ENCODE data around the gene TUBGCP5. TPM values are rescaled to one million over a fixed set of nuclear protein-coding genes. Genes with fewer than 3 reads are reported as not detected.

The TUBGCP5 gene
- total RNA-seq, 2 experiments from 2014 or later: 11.6 to 12.3 TPM

- no peak for DNase-seq
- CTCF ChIA-PET: no interaction called here
- Mint-ChIP-seq H3K4me1 (ENCODE audit: low read depth) (no peaks in the 10 kb centered on the region), H3K4me3 (no peak overlapping the region), H3K27me3 (ENCODE audit: low read depth) (peaks cover 3% of the 10 kb centered on the region), H3K36me3 (ENCODE audit: low read depth) (peaks cover 4% of the 10 kb centered on the region), H3K9me3 (no peaks in the 10 kb centered on the region), H3K27ac (no peak overlapping the region)
- intact Hi-C loops (cut with micrococcal nuclease): no loop called here
These were observed 72.1 kb downstream of the TUBGCP5 start for GRCh38 chr15:22967084-22967770.

DNA sequence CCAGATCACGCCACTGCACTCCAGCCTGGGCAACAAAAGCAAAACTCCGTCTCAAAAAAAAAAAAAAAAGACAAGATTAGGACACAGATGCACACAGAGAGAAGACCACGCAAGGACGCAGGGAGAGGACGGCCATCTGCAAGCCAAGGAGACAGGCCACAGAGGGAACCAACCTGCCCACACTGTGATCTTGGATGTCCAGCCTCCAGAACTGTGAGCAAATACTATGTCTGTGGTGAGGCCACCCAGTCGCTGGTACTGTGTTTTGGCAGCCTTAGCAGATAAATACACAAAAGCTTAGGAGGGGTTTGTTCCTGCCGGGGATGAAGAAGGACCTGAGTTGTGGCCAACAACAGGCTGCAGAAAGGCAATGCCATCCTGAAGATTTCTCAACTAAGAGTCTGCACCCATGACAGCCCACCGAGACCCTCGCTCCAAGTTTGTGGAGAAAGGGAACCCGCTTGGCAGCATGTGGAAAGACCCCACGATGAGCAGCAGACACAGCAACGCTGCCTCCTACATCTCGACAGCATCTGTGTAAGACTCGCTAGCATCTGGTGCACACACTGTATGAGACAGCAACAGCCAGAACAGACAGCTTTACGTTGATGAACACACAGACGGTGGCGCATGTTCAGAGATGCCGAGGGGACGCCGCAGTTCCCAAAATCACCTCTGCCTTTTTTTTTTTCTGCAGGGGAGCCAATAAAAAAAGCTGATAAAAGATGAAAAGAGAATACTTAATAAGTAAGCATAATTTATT, 72.9 kb downstream of the TUBGCP5 start:
- intact Hi-C loops (cut with micrococcal nuclease): no loop called here
- CTCF ChIA-PET: no interaction called here
- Mint-ChIP-seq H3K27me3 (ENCODE audit: low read depth) (peaks cover 3% of the 10 kb centered on the region), H3K4me1 (ENCODE audit: low read depth) (no peaks in the 10 kb centered on the region), H3K36me3 (ENCODE audit: low read depth) (peaks cover 4% of the 10 kb centered on the region), H3K9me3 (no peaks in the 10 kb centered on the region), H3K4me3 (no peak overlapping the region), H3K27ac (no peak overlapping the region)
- DNase-seq: no peak

GRCh38 chr15:22963641-22964040, 75.7 kb downstream of the TUBGCP5 start:
- intact Hi-C loops (cut with micrococcal nuclease): no loop called here
- Mint-ChIP-seq H3K27ac (no peak overlapping the region), H3K27me3 (ENCODE audit: low read depth) (no peaks in the 10 kb centered on the region), H3K4me1 (ENCODE audit: low read depth) (no peaks in the 10 kb centered on the region), H3K4me3 (no peak overlapping the region), H3K36me3 (ENCODE audit: low read depth) (peaks cover 3% of the 10 kb centered on the region), H3K9me3 (no peaks in the 10 kb centered on the region)
- CTCF ChIA-PET: no interaction called here
- no peak for DNase-seq

- CTCF ChIA-PET: no interaction called here
- intact Hi-C loops (cut with micrococcal nuclease): no loop called here
- DNase-seq: no peak
- no peak overlapping the region for H3K4me3 Mint-ChIP-seq
- H3K36me3 Mint-ChIP-seq (ENCODE audit: low read depth): no peaks in the 10 kb centered on the region
- H3K4me1 Mint-ChIP-seq (ENCODE audit: low read depth): no peaks in the 10 kb centered on the region
- no peaks in the 10 kb centered on the region for H3K9me3 Mint-ChIP-seq
- H3K27me3 Mint-ChIP-seq (ENCODE audit: low read depth): no peaks in the 10 kb centered on the region
- H3K27ac Mint-ChIP-seq: no peak overlapping the region
These were observed 76.8 kb downstream of the TUBGCP5 start for GRCh38 chr15:22962611-22963010.

DNA sequence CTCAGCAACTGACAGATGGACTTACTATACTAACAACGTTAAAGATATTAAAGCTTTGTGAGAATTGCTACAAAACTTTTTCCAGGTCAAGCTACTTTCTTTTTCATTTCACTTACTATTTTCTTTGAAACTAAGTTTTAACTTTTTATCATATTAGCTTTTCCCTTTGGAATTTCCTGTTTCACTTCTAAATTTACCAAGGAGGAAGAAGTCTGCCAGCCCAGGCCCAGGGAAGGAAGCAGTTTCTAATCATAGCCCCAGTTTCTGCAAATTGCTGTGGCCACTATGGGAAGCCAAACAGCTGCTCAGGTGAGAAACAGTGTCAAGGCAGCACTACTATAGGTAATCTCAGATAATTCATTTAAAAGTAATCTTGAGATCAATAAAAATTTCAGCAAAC, 77.6 kb downstream of the TUBGCP5 start:
- no peaks in the 10 kb centered on the region for H3K4me1 Mint-ChIP-seq (ENCODE audit: low read depth)
- H3K9me3 Mint-ChIP-seq: no peaks in the 10 kb centered on the region
- no peak overlapping the region for H3K27ac Mint-ChIP-seq
- intact Hi-C loops (cut with micrococcal nuclease): no loop called here
- no peaks in the 10 kb centered on the region for H3K36me3 Mint-ChIP-seq (ENCODE audit: low read depth)
- H3K4me3 Mint-ChIP-seq: no peak overlapping the region
- H3K27me3 Mint-ChIP-seq (ENCODE audit: low read depth): no peaks in the 10 kb centered on the region
- CTCF ChIA-PET: no interaction called here
- no peak for DNase-seq

DNA sequence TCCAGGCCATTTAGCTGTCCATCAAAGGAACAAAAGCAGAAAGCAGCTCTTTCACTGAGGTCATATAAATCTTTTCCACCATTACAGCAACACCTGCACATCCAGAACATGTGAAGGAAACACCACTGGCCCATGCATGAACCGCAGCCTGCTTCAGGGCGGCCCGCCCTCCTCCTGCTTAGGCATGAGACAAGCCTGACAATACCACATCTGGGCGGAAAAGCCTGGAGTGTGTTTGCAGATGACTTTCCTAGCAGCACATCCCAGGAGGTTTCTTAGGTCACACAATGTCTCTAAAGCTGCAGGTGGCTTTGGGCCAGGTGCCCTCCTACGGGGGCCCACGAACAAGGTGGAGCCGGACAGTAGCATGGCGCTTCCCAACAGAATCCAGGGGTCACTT, 78.8 kb downstream of the TUBGCP5 start:
- no peaks in the 10 kb centered on the region for H3K4me1 Mint-ChIP-seq (ENCODE audit: low read depth)
- no peak for DNase-seq
- no peak overlapping the region for H3K4me3 Mint-ChIP-seq
- CTCF ChIA-PET: no interaction called here
- H3K27me3 Mint-ChIP-seq (ENCODE audit: low read depth): no peaks in the 10 kb centered on the region
- intact Hi-C loops (cut with micrococcal nuclease): no loop called here
- H3K27ac Mint-ChIP-seq: no peak overlapping the region
- no peaks in the 10 kb centered on the region for H3K9me3 Mint-ChIP-seq
- no peaks in the 10 kb centered on the region for H3K36me3 Mint-ChIP-seq (ENCODE audit: low read depth)

GRCh38 chr15:22960126-22960525, 79.2 kb downstream of the TUBGCP5 start:
- CTCF ChIA-PET: no interaction called here
- intact Hi-C loops (cut with micrococcal nuclease): no loop called here
- Mint-ChIP-seq H3K9me3 (no peaks in the 10 kb centered on the region), H3K27me3 (ENCODE audit: low read depth) (no peaks in the 10 kb centered on the region), H3K27ac (no peak overlapping the region), H3K4me1 (ENCODE audit: low read depth) (no peaks in the 10 kb centered on the region), H3K4me3 (no peak overlapping the region), H3K36me3 (ENCODE audit: low read depth) (no peaks in the 10 kb centered on the region)
- DNase-seq: no peak

DNA sequence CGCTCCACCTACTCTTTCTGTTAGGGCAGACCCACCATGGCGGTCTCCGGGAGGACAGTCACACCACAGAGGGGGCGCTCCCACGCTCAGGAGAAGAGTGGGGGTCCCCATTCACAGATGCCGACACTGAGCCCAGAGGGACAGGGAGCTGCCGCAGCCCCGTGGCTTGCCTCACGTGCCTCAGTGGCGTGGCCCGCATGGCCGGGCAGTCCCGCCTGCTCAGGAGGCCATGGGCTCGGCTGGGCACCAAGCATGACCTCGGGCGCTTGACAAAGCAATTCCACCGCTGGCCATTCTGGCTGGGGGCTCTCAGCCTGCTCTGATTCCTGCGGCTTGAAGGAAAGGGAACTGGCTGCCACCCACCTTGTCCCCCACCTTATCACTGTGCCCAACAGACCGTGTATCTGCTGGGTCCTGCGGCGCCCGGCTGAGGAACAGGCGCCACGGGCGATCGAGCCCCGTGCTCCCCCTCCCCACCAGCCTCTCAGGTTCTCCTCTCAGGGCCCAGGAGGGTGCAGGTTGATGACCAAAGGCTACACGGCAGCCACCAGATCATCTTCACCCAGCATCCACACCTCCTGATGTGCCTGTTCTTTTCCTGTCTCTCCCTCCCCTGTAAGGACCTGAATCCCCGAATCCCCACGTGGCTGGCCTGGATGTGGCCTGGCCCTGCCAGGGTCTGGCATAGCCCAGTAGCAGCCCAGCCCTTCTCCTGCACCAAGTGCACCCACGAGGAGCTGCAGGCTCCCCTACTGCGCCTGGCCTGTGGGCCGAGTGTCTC, 79.9 kb downstream of the TUBGCP5 start:
- no peak for DNase-seq
- Mint-ChIP-seq H3K4me3 (no peak overlapping the region), H3K4me1 (ENCODE audit: low read depth) (no peaks in the 10 kb centered on the region), H3K36me3 (ENCODE audit: low read depth) (no peaks in the 10 kb centered on the region), H3K27me3 (ENCODE audit: low read depth) (no peaks in the 10 kb centered on the region), H3K27ac (no peak overlapping the region), H3K9me3 (no peaks in the 10 kb centered on the region)
- CTCF ChIA-PET: no interaction called here
- intact Hi-C loops (cut with micrococcal nuclease): no loop called here

DNA sequence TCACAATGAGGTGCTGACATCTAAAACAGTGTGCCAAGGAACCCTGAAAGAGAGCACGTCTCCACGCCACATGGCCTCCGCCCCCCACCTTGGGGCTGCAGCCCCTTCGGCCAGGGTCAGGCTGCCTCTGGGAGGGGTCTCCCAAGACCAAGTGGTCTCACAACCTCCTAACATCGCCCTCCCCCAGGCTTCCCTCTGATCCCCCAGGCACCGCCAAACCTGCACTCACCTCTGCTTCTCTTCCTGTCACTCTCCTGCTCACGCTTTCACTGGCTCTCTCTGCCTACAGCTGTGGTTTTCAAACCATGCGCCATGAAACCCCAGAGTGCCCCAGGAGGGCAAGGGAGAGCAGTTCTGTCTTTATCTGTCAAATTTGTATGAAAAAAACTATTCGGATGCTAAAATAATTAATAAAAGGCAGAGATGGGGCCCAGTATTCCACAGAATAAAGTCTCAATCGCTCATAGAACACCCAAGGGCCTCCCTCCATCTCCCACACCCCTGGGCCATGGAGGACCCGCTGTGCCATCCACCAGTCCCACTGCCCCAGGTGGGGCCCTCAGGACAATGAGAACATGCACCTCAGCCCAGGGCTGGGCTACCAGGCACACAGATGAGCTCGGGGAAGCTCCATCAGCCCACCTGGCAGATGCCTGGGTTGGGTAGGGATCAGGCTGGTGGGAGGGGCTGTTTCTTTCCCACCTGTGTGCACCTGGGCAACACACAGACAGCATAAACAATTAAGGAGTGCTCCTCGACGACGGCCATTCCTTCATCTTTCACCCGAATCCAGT, 80.7 kb downstream of the TUBGCP5 start:
- H3K27ac Mint-ChIP-seq: no peak overlapping the region
- no peaks in the 10 kb centered on the region for H3K36me3 Mint-ChIP-seq (ENCODE audit: low read depth)
- CTCF ChIA-PET: no interaction called here
- H3K4me1 Mint-ChIP-seq (ENCODE audit: low read depth): no peaks in the 10 kb centered on the region
- H3K9me3 Mint-ChIP-seq: no peaks in the 10 kb centered on the region
- H3K27me3 Mint-ChIP-seq (ENCODE audit: low read depth): no peaks in the 10 kb centered on the region
- H3K4me3 Mint-ChIP-seq: no peak overlapping the region
- no peak for DNase-seq
- intact Hi-C loops (cut with micrococcal nuclease): no loop called here

DNA sequence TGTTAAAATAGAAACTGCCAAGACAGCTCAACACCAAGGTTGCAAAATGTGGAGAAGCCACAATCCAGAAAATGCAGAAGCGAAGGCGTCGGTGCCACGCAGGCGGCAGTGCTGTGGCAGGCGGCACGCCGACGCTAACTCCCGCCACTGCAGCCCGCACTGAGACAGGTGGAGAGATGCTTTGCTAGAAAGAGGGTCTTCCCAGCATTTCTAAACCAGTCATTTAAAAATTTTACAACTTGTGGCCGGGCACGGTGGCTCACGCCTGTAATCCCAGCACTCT, 82.5 kb downstream of the TUBGCP5 start:
- CTCF ChIA-PET: no interaction called here
- Mint-ChIP-seq H3K27ac (no peak overlapping the region), H3K27me3 (ENCODE audit: low read depth) (no peaks in the 10 kb centered on the region), H3K36me3 (ENCODE audit: low read depth) (no peaks in the 10 kb centered on the region), H3K4me1 (ENCODE audit: low read depth) (no peaks in the 10 kb centered on the region), H3K4me3 (no peak overlapping the region), H3K9me3 (no peaks in the 10 kb centered on the region)
- DNase-seq: no peak
- intact Hi-C loops (cut with micrococcal nuclease): no loop called here

GRCh38 chr15:22956257-22956977, 83.0 kb downstream of the TUBGCP5 start:
- H3K27ac Mint-ChIP-seq: no peak overlapping the region
- intact Hi-C loops (cut with micrococcal nuclease): no loop called here
- H3K27me3 Mint-ChIP-seq (ENCODE audit: low read depth): no peaks in the 10 kb centered on the region
- H3K9me3 Mint-ChIP-seq: no peaks in the 10 kb centered on the region
- no peak for DNase-seq
- H3K4me3 Mint-ChIP-seq: no peak overlapping the region
- CTCF ChIA-PET: no interaction called here
- no peaks in the 10 kb centered on the region for H3K4me1 Mint-ChIP-seq (ENCODE audit: low read depth)
- H3K36me3 Mint-ChIP-seq (ENCODE audit: low read depth): no peaks in the 10 kb centered on the region

GRCh38 chr15:22955544-22956119, 83.7 kb downstream of the TUBGCP5 start:
- no peak overlapping the region for H3K27ac Mint-ChIP-seq
- no peaks in the 10 kb centered on the region for H3K9me3 Mint-ChIP-seq
- H3K4me1 Mint-ChIP-seq (ENCODE audit: low read depth): no peaks in the 10 kb centered on the region
- H3K36me3 Mint-ChIP-seq (ENCODE audit: low read depth): no peaks in the 10 kb centered on the region
- DNase-seq: no peak
- intact Hi-C loops (cut with micrococcal nuclease): no loop called here
- CTCF ChIA-PET: no interaction called here
- no peaks in the 10 kb centered on the region for H3K27me3 Mint-ChIP-seq (ENCODE audit: low read depth)
- H3K4me3 Mint-ChIP-seq: no peak overlapping the region

Measured in activated naive CD4-positive, alpha-beta T cell treated with anti-CD3 and anti-CD28 coated beads for 36 hours (primary cell).